ENCODE results near the gene ZNF142.

The ZNF142 gene

DNA sequence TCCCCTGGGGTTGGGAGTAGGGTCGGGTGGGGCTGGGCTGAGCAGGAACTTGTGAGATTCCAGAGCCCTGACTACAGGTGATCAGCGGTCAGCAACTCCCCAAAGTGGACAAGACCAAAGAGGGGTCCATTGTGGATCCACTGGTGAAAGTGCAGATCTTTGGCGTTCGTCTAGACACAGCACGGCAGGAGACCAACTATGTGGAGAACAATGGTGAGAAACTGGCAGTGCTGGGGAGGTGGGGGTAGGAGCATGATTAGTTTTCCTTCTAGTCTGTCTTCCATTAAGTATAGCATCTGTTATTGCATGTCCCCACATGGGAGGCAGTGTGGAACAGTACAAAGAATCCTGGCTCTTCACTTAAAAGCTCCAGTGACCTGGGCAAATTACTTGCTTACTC is 23.7 kb downstream of the ZNF142 start:
- TF ChIP-seq, protein P1, sequence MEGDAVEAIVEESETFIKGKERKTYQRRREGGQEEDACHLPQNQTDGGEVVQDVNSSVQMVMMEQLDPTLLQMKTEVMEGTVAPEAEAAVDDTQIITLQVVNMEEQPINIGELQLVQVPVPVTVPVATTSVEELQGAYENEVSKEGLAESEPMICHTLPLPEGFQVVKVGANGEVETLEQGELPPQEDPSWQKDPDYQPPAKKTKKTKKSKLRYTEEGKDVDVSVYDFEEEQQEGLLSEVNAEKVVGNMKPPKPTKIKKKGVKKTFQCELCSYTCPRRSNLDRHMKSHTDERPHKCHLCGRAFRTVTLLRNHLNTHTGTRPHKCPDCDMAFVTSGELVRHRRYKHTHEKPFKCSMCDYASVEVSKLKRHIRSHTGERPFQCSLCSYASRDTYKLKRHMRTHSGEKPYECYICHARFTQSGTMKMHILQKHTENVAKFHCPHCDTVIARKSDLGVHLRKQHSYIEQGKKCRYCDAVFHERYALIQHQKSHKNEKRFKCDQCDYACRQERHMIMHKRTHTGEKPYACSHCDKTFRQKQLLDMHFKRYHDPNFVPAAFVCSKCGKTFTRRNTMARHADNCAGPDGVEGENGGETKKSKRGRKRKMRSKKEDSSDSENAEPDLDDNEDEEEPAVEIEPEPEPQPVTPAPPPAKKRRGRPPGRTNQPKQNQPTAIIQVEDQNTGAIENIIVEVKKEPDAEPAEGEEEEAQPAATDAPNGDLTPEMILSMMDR (IDR thresholded peaks at IDR 0.05), result no peak
- no peak for TF ChIP-seq ZFX (IDR thresholded peaks at IDR 0.05; ENCODE audit: borderline replicate concordance)
- no peak overlapping the region for H3K27ac ChIP-seq

DNA sequence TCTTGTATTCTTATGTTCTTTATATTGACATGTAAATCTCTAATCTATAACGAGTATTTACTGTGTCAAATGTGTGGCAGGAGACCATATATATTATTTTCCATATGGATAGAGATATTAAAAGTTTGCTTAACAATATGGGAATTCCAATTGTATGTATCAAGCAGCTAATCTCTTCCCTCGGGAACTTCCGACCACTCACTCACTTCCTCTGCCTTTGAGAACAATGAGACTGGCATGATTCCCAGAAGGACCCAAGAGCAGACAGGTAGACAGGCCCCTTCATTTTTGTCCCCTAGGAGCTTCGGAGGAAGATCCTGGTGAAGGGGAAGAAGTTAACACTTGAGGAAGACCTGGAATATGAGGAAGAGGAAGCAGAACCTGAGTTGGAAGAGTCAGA is 27.6 kb downstream of the ZNF142 start:
- TF ChIP-seq, protein P1 (IDR thresholded peaks at IDR 0.05), result no peak
- TF ChIP-seq ZFX (IDR thresholded peaks at IDR 0.05; ENCODE audit: borderline replicate concordance), result no peak
- H3K27ac ChIP-seq, result no peak overlapping the region

DNA sequence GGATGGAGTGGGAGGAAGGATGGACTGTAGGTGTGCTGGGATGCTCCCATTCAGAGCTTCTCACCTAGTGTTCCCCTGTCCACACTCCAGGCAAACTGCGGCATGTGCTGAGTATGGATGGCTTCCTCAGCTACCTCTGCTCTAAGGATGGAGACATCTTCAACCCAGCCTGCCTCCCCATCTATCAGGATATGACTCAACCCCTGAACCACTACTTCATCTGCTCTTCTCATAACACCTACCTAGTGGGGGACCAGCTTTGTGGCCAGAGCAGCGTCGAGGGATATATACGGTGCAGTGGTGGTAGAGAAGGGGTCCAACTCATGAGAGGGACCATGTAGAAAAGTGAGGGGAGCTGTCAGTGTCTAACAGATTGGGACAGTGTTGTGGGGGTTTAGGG is 31.5 kb downstream of the ZNF142 start:
- TF ChIP-seq, protein P1 (IDR thresholded peaks at IDR 0.05), result no peak
- TF ChIP-seq ZFX (IDR thresholded peaks at IDR 0.05; ENCODE audit: borderline replicate concordance), result no peak
- no peak overlapping the region for H3K27ac ChIP-seq

DNA sequence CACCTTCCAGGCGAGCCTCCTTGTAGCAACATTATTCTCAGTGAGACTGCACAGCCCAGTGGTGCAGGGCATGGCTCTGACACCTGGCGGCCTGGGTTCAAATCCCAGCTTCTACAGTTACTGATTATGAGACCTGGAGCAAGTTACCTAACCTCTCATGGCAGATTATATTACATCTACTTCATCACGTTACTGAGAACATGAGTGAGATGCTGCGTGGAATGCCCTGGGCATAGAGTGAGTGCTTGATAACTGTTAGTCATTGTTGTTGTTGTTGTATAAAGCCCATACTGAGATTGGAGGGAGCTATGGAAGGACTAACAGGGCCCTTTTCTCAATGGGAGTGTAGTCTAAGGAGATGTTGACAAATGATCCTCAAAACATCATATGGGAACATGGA is 33.1 kb downstream of the ZNF142 start:
- no peak for TF ChIP-seq ZFX (IDR thresholded peaks at IDR 0.05; ENCODE audit: borderline replicate concordance)
- TF ChIP-seq, protein P1 (IDR thresholded peaks at IDR 0.05), result no peak
- H3K27ac ChIP-seq, result no peak overlapping the region

DNA sequence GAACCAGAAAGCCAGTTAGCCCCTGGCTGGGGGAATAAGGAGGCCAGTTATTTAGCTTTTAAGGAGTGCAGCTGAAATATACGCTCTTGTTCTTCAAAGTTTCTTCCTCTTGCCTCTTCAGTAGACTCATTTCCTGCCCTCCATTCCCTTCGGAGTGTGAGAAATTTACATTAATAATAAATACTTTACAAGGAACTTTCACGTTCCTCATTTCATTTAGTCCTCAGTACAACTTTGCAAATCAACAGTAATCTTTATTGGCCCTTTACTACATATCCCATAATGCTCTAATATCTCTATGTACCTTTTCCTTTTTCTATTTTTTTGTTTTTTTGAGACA is 36.1 kb downstream of the ZNF142 start:
- no peak for TF ChIP-seq ZFX (IDR thresholded peaks at IDR 0.05; ENCODE audit: borderline replicate concordance)
- TF ChIP-seq, protein P1 (IDR thresholded peaks at IDR 0.05), result no peak
- H3K27ac ChIP-seq, result no peak overlapping the region

DNA sequence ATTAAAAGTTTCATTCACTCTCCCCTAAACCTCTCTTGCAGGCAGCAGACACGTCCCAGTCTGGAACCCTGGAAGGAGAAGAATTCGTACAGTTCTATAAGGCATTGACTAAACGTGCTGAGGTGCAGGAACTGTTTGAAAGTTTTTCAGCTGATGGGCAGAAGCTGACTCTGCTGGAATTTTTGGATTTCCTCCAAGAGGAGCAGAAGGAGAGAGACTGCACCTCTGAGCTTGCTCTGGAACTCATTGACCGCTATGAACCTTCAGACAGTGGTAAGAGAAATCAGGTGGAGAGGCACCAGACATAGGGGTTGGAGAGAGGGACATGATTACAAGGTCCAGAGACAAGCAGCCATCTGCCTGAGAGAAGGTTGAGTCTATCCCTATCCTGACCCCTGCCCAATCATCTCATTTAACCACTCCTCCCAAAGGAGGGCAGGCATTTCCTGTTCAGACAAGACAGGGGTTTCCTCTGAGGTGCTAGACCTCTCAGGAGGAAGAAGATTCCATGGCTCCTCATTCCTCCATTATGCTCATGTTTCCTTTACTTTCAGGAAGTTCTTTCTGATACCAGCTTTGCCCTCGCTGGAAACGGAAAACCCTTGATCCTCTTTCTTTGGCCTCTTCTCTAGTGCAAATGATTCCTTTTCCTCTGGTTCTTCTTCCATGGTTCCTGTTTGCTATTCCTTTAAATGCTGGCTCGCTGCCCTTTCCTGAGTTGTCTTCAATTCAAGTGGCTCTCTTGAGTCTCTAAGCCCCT is 36.6 kb downstream of the ZNF142 start:
- H3K27ac ChIP-seq, result no peak overlapping the region
- TF ChIP-seq ZFX (IDR thresholded peaks at IDR 0.05; ENCODE audit: borderline replicate concordance), result no peak
- TF ChIP-seq, protein P1 (IDR thresholded peaks at IDR 0.05), result no peak

DNA sequence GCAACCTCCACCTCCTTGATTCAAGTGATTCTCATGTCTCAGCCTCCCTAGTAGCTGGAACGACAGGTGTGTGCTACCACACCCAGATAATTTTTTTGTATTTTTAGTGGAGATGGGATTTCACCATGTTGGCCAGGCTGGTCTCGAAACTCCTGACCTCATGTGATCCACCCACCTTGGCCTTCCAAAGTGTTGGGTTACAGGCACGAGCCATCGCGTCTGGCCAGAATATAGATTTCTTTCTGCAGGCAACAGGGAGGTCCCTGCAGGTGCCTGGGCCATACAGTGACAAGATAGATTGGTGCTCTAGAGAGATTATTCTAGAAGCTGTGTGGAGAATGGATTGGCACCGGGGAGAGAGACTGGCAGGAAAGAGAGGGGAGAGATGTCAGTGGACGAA is 38.4 kb downstream of the ZNF142 start:
- H3K27ac ChIP-seq, result no peak overlapping the region
- TF ChIP-seq, protein P1 (IDR thresholded peaks at IDR 0.05), result no peak
- no peak for TF ChIP-seq ZFX (IDR thresholded peaks at IDR 0.05; ENCODE audit: borderline replicate concordance)

Data from 22Rv1 (cell line).